GM12878 (cell line): ENCODE data around the gene C9orf153. TPM values are rescaled to one million over a fixed set of nuclear protein-coding genes. Genes with fewer than 3 reads are reported as not detected.

ENCODE experiments used
- ATAC-seq: fragments of 200-7000 bp; cut with Tn5 transposase; 3 replicates; pipeline ENCODE4 v1.9.1; 2020; ENCODE audit warnings: mild to moderate bottlenecking, moderate library complexity
- BruUV-seq: library from RNA; stranded (reverse); fragments of 400-500 nt; replicated peaks from 2 replicates; lab custom pipeline; 2021; lab: Mats Ljungman, UMichigan
- CTCF ChIA-PET: fragments of 300-600 bp; sonication (Branson Sonifier 250); formaldehyde crosslinking; extraction: SDS; loops from one replicate; lab custom pipeline; 2021; ENCODE audit warnings: inconsistent platforms; lab: Yijun Ruan, JAX
- POLR2A ChIA-PET: fragments of 350-600 bp; formaldehyde crosslinking; extraction: SDS; loops from one replicate; lab custom pipeline; 2021; ENCODE audit warnings: inconsistent platforms; lab: Charles Lee
- RAD21 ChIA-PET: fragments of 300-600 bp; sonication (Branson Sonifier 250); formaldehyde crosslinking; loops from one replicate; lab custom pipeline; 2023; ENCODE audit warnings: antibody characterized with exemption; ENCODE audit not compliant: unreplicated experiment; lab: Charles Lee
- SMC1A ChIA-PET: fragments of 300-600 bp; sonication (Branson Sonifier 250); formaldehyde crosslinking; loops from one replicate; lab custom pipeline; 2023; ENCODE audit not compliant: unreplicated experiment, uncharacterized antibody; lab: Charles Lee
- DNase-seq: peaks from one replicate; pipeline ENCODE4 v3.0.0-alpha.2; 2011; ENCODE audit warnings: low read depth, low spot score
- FAIRE-seq: peaks from 3 replicates; lab custom pipeline; 2011; peaks lifted over from hg19 to GRCh38; lab: Jason Lieb, UNC
- H2AFZ ChIP-seq: 2 replicates; pipeline ENCODE4 v1.6.0; 2011; ENCODE audit warnings: low read depth, low read length, control low read depth; ENCODE audit not compliant: control insufficient read depth
- H3K27ac ChIP-seq: 2 replicates; pipeline ENCODE4 v1.5.1; 2011; ENCODE audit warnings: control low read depth; ENCODE audit not compliant: control insufficient read depth, insufficient read depth
- H3K27me3 ChIP-seq, 2 experiments: replicated peaks in 1 of 2; 2 replicates each; pipeline versions ENCODE4 v1.6.0 to v1.6.1; 2011; ENCODE audit warnings: low read length in 1 of 2; ENCODE audit not compliant: control insufficient read depth in 2 of 2, insufficient read depth in 2 of 2
- H3K36me3 ChIP-seq, 2 experiments: 2 replicates each; pipeline ENCODE4 v1.5.1; 2011; ENCODE audit warnings: low read length in 1 of 2; ENCODE audit not compliant: control insufficient read depth in 2 of 2, insufficient read depth in 2 of 2
- H3K4me1 ChIP-seq: 2 replicates; pipeline ENCODE4 v1.6.1; 2011; ENCODE audit warnings: mild to moderate bottlenecking, low read length, moderate library complexity, mixed read lengths; ENCODE audit not compliant: control insufficient read depth, insufficient read depth
- H3K4me2 ChIP-seq: 2 replicates; pipeline ENCODE4 v1.6.0; 2011; ENCODE audit warnings: control low read depth; ENCODE audit not compliant: control insufficient read depth, insufficient read depth
- H3K4me3 ChIP-seq: fragments of 200-600 bp; sonication (generic); 2 replicates; pipeline ENCODE4 v1.5.1; 2016
- H3K79me2 ChIP-seq: 2 replicates; pipeline ENCODE4 v1.6.0; 2011; ENCODE audit warnings: low read length; ENCODE audit not compliant: control insufficient read depth, insufficient read depth
- H3K9ac ChIP-seq: 2 replicates; pipeline ENCODE4 v1.8.0; 2011; ENCODE audit warnings: low read length, control low read depth, mixed read lengths; ENCODE audit not compliant: control insufficient read depth, insufficient read depth
- H3K9me3 ChIP-seq: replicated peaks from 3 replicates; pipeline ENCODE4 v1.5.1; 2011; ENCODE audit warnings: mild to moderate bottlenecking, low read length; ENCODE audit not compliant: control insufficient read depth, insufficient read depth
- H4K20me1 ChIP-seq: 2 replicates; pipeline ENCODE4 v1.6.0; 2011; ENCODE audit not compliant: control insufficient read depth, insufficient read depth
- E2F8 ChIP-seq: fragments of 450-650 bp; IDR thresholded peaks from 2 replicates; pipeline ENCODE4 v1.6.1; 2018; ENCODE audit warnings: mild to moderate bottlenecking, low read depth, moderate library complexity; ENCODE audit not compliant: partially characterized antibody
- FOXK2 ChIP-seq: fragments of 450-650 bp; IDR thresholded peaks from 2 replicates; pipeline ENCODE4 v1.6.1; 2017; ENCODE audit warnings: mild to moderate bottlenecking, moderate library complexity
- IKZF2 ChIP-seq, 2 experiments: fragments of 450-650 bp; IDR thresholded peaks; 2 replicates each; pipeline ENCODE4 v1.6.1; 2017; ENCODE audit warnings: mild to moderate bottlenecking in 2 of 2, moderate library complexity in 2 of 2
- NFIC ChIP-seq: IDR thresholded peaks from 2 replicates; pipeline ENCODE4 v1.6.1; 2012; ENCODE audit warnings: low read depth, mild to moderate bottlenecking, inconsistent platforms, low read length, moderate library complexity
- NRF1 ChIP-seq: conservative IDR thresholded peaks from 2 replicates; pipeline ENCODE4 v1.6.1; 2011; ENCODE audit warnings: mild to moderate bottlenecking, low read depth, low read length, improper control_type of control experiment
- POLR2AphosphoS2 ChIP-seq: IDR thresholded peaks from 2 replicates; pipeline ENCODE4 v1.6.1; 2011; ENCODE audit warnings: low read depth, mild to moderate bottlenecking, low read length, improper control_type of control experiment, moderate library complexity
- RCOR1 ChIP-seq: conservative IDR thresholded peaks from 2 replicates; pipeline ENCODE4 v1.6.1; 2012; ENCODE audit warnings: low read depth, low read length, improper control_type of control experiment
- YBX1 ChIP-seq: fragments of 450-650 bp; IDR thresholded peaks from 2 replicates; pipeline ENCODE4 v1.6.1; 2016; ENCODE audit warnings: antibody characterized with exemption
- ZNF217 ChIP-seq: fragments of 450-650 bp; IDR thresholded peaks from 2 replicates; pipeline ENCODE4 v1.6.1; 2017; ENCODE audit warnings: antibody characterized with exemption, mild to moderate bottlenecking
- WGBS: methylation state at CpG from one replicate; pipeline ENCODE4 v1.1.6; 2016; ENCODE audit warnings: low lambda C conversion rate; ENCODE audit not compliant: insufficient replicate concordance, insufficient coverage; ENCODE audit errors: missing lambda C conversion rate; 5-methylcytosine and 5-hydroxymethylcytosine counted together
- in situ Hi-C: fragments of 300-500 bp; cut with MboI; formaldehyde crosslinking; loops from 9 replicates; pipeline ENCODE4 v1.14.3; 2018; ENCODE audit warnings: mixed read lengths
- intact Hi-C: fragments of 100-400 bp; cut with micrococcal nuclease; formaldehyde crosslinking; loops from one replicate; pipeline ENCODE4 v1.14.2; 2022; ENCODE audit not compliant: unreplicated experiment
- polyA plus RNA-seq, 11 experiments: library from polyadenylated mRNA; depleted of rRNA in 4 of 11; unstranded in 6 of 11; stranded (reverse) in 5 of 11; fragments of >200 nt; fragmentation: Nextera tagmentation in 4 of 11; fragmentation: Illumina TruSeq in 1 of 11; extraction: Ambion mirVana in 4 of 11; extraction: Trizol in 1 of 11; gene quantifications; 1 replicate in 1 of 11; 2 replicates in 10 of 11; pipeline versions ENCODE4 v1.2.1 to v1.2.3, GENCODE V29; 2011 to 2016; ENCODE audit warnings: inconsistent platforms in 2 of 11, missing spikeins in 2 of 11, low read depth in 1 of 11
- total RNA-seq, 4 experiments: library from RNA; depleted of rRNA in 3 of 4; stranded (reverse); fragments of >200 nt in 3 of 4; fragmentation: Illumina TruSeq in 1 of 4; extraction: Trizol in 1 of 4; gene quantifications; 2 replicates each; pipeline versions ENCODE4 v1.2.1 to v1.2.3, GENCODE V29; 2013 to 2021

C9orf153 gene
- total and polyA plus RNA-seq, 10 of the 15 experiments (the other 5 are each of a cell fraction or from before 2014, with no cell fraction given) = 0.03 to 1.2 (median 0.18) TPM; not detected in 1

GRCh38 chr9:86272221-86272620 lies 12.8 kb upstream of the C9orf153 start:
- Histone ChIP-seq H3K36me3 (peaks cover 0 to 8% of the 10 kb centered on the region in 2 experiments; a peak in 1 of 4 replicates), H4K20me1 (no peaks in the 10 kb centered on the region), H3K4me3 (no peak overlapping the region), H3K79me2 (peaks cover 3% of the 10 kb centered on the region), H3K9ac (no peak overlapping the region), H3K4me2 (no peak overlapping the region), H3K27me3 (no peaks in the 10 kb centered on the region), H2AFZ (no peak overlapping the region), H3K9me3 (no peaks in the 10 kb centered on the region; the same call in 2 of the 3 replicates), H3K27ac (no peak overlapping the region), H3K4me1 (no peaks in the 10 kb centered on the region)
- ChIA-PET CTCF (no interaction called here), POLR2A (no interaction called here), SMC1A (no interaction called here), RAD21 (no interaction called here)
- intact Hi-C loops = no loop called here
- ATAC-seq (no peak), DNase-seq (no peak), FAIRE-seq (no peak)
- BruUV-seq = no TSS peak
- TF ChIP-seq NRF1 = no peak
- no peak for TF ChIP-seq ZNF217
- TF ChIP-seq YBX1 = no peak
- TF ChIP-seq IKZF2 (IDR thresholded peaks at IDR 0.05) = no peak
- no peak for TF ChIP-seq E2F8
- no peak for TF ChIP-seq RCOR1
- no peak for TF ChIP-seq FOXK2
- no peak for TF ChIP-seq POLR2AphosphoS2
- TF ChIP-seq NFIC = no peak
- in situ Hi-C loops = no loop called here
- WGBS = 95% methylated on average over 4 of the region's 4 CpGs
